MM.1S (cell line): ENCODE measurements around the gene TPCN1.

Experiments used
- DNase-seq: peaks from one replicate; pipeline ENCODE4 v3.0.0-alpha.2; 2015
- H2AFZ ChIP-seq: fragments of 300-600 bp; sonication (generic); 2 replicates; pipeline ENCODE4 v1.6.0; 2016; ENCODE audit warnings: antibody characterized with exemption, low read length
- H3F3A ChIP-seq: fragments of 300-600 bp; sonication (generic); 2 replicates; pipeline ENCODE4 v1.6.1; 2016; ENCODE audit warnings: mild to moderate bottlenecking, antibody characterized with exemption, low read length, moderate library complexity, mixed read lengths; ENCODE audit not compliant: insufficient read depth
- H3K27ac ChIP-seq: fragments of 300-600 bp; sonication (generic); 2 replicates; pipeline ENCODE4 v1.5.1; 2016; ENCODE audit warnings: mild to moderate bottlenecking, low read length
- H3K27me3 ChIP-seq: fragments of 300-600 bp; sonication (generic); replicated peaks from 2 replicates; pipeline ENCODE4 v1.6.0; 2016; ENCODE audit warnings: low read length; ENCODE audit not compliant: insufficient read depth
- H3K36me3 ChIP-seq: fragments of 300-600 bp; sonication (generic); replicated peaks from 2 replicates; pipeline ENCODE4 v1.6.1; 2016; ENCODE audit warnings: mild to moderate bottlenecking, low read length, mixed read lengths; ENCODE audit not compliant: insufficient read depth
- H3K4me1 ChIP-seq: fragments of 300-600 bp; sonication (generic); 2 replicates; pipeline ENCODE4 v1.6.1; 2016; ENCODE audit warnings: low read length, mixed read lengths
- H3K4me2 ChIP-seq: fragments of 300-600 bp; sonication (generic); 2 replicates; pipeline ENCODE4 v1.6.0; 2016; ENCODE audit warnings: low read depth, low read length
- H3K4me3 ChIP-seq: fragments of 300-600 bp; sonication (generic); 2 replicates; pipeline ENCODE4 v1.5.1; 2016; ENCODE audit warnings: low read length, mixed read lengths
- H3K79me2 ChIP-seq: fragments of 300-600 bp; sonication (generic); 2 replicates; pipeline ENCODE4 v1.6.1; 2016; ENCODE audit warnings: mixed run types, low read length, mixed read lengths
- H3K9ac ChIP-seq: fragments of 300-600 bp; sonication (generic); 2 replicates; pipeline ENCODE4 v1.6.1; 2016; ENCODE audit warnings: low read length, mixed read lengths
- H3K9me2 ChIP-seq: fragments of 300-600 bp; sonication (generic); replicated peaks from 2 replicates; pipeline ENCODE4 v1.6.1; 2016; ENCODE audit warnings: mild to moderate bottlenecking, low read length, mixed read lengths; ENCODE audit not compliant: insufficient read depth
- H3K9me3 ChIP-seq: fragments of 300-600 bp; sonication (generic); replicated peaks from 2 replicates; pipeline ENCODE4 v1.6.1; 2016; ENCODE audit warnings: mild to moderate bottlenecking, low read length, mixed read lengths; ENCODE audit not compliant: insufficient read depth
- H4K20me1 ChIP-seq: fragments of 300-600 bp; sonication (generic); 2 replicates; pipeline ENCODE4 v1.6.1; 2016; ENCODE audit warnings: mild to moderate bottlenecking, low read length, moderate library complexity, mixed read lengths; ENCODE audit not compliant: insufficient read depth
- CTCF ChIP-seq: fragments of 300-600 bp; sonication (generic); IDR thresholded peaks from 2 replicates; pipeline ENCODE4 v1.5.1; 2016; ENCODE audit warnings: antibody characterized with exemption, low read length, mixed read lengths
- EZH2 ChIP-seq: fragments of 300-600 bp; sonication (generic); optimal IDR thresholded peaks from 2 replicates; pipeline ENCODE3; 2017; ENCODE audit warnings: low read depth, mild to moderate bottlenecking, antibody characterized with exemption, low read length, mixed read lengths
- EZH2phosphoT487 ChIP-seq: fragments of 300-600 bp; sonication (generic); IDR thresholded peaks from 2 replicates; pipeline ENCODE4 v1.6.1; 2018; ENCODE audit warnings: antibody characterized with exemption, low read length

Gene TPCN1

GRCh38 chr12:113249546-113249945, 28.3 kb downstream of the TPCN1 start:
- H3K4me2 ChIP-seq, result no peak overlapping the region
- H3K9me3 ChIP-seq, result no peaks in the 10 kb centered on the region

GRCh38 chr12:113250045-113250444, 28.8 kb downstream of the TPCN1 start:
- H3K27me3 ChIP-seq, result no peaks in the 10 kb centered on the region
- H3K36me3 ChIP-seq, result no peaks in the 10 kb centered on the region
- TF ChIP-seq EZH2phosphoT487 (no peak), CTCF (no peak), EZH2 (no peak)

More at GRCh38 chr12:113249546-113249945, 28.3 kb downstream of the TPCN1 start:
- Histone ChIP-seq H3K4me1 (no peaks in the 10 kb centered on the region), H3K27ac (no peak overlapping the region), H3K79me2 (no peaks in the 10 kb centered on the region), H3K36me3 (no peaks in the 10 kb centered on the region), H3K27me3 (no peaks in the 10 kb centered on the region), H3F3A (no peaks in the 10 kb centered on the region), H3K9ac (no peak overlapping the region), H3K4me3 (no peak overlapping the region), H2AFZ (no peak overlapping the region), H3K9me2 (no peaks in the 10 kb centered on the region), H4K20me1 (no peaks in the 10 kb centered on the region)
- DNase-seq, result no peak
- TF ChIP-seq EZH2 (no peak), CTCF (no peak), EZH2phosphoT487 (no peak)

GRCh38 chr12:113251404-113252070, 30.3 kb downstream of the TPCN1 start:
- no peak overlapping the region for H3K4me2 ChIP-seq
- H3K36me3 ChIP-seq, result no peaks in the 10 kb centered on the region
- no peak overlapping the region for H3K4me3 ChIP-seq
- no peak overlapping the region for H3K27ac ChIP-seq
- H2AFZ ChIP-seq, result no peak overlapping the region
- TF ChIP-seq EZH2 (no peak), CTCF (no peak), EZH2phosphoT487 (no peak)
- no peak for DNase-seq
- no peaks in the 10 kb centered on the region for H3K9me3 ChIP-seq
- no peaks in the 10 kb centered on the region for H3K79me2 ChIP-seq
- no peaks in the 10 kb centered on the region for H3F3A ChIP-seq
- H4K20me1 ChIP-seq, result no peaks in the 10 kb centered on the region
- no peaks in the 10 kb centered on the region for H3K27me3 ChIP-seq
- H3K9me2 ChIP-seq, result no peaks in the 10 kb centered on the region
- no peak overlapping the region for H3K9ac ChIP-seq
- H3K4me1 ChIP-seq, result no peaks in the 10 kb centered on the region

More at GRCh38 chr12:113250045-113250444, 28.8 kb downstream of the TPCN1 start:
- Histone ChIP-seq H3K9ac (no peak overlapping the region), H3K4me1 (no peaks in the 10 kb centered on the region), H4K20me1 (no peaks in the 10 kb centered on the region), H3K27ac (no peak overlapping the region), H3K4me2 (no peak overlapping the region), H3F3A (no peaks in the 10 kb centered on the region), H3K9me3 (no peaks in the 10 kb centered on the region), H2AFZ (no peak overlapping the region), H3K4me3 (no peak overlapping the region), H3K79me2 (no peaks in the 10 kb centered on the region), H3K9me2 (no peaks in the 10 kb centered on the region)
- DNase-seq, result no peak
